ENCODE measurements around the gene DBP.

The DBP gene

GRCh38 chr19:48665786-48666185 lies 28.6 kb upstream of the DBP start:
- no peak overlapping the region for H3K4me3 ChIP-seq (replicated peaks in 1 of 2; ENCODE audit: low read depth in 2 of 2, low read length in 2 of 2)
- no peak for TF ChIP-seq CTCF (IDR thresholded peaks at IDR 0.05; ENCODE audit: low read depth, low read length)
- no peak for DNase-seq (ENCODE audit: low read depth in 2 of 2)

- no peak overlapping the region for H3K4me3 ChIP-seq (replicated peaks in 1 of 2; ENCODE audit: low read depth in 2 of 2, low read length in 2 of 2)
- no peak for DNase-seq (ENCODE audit: low read depth in 2 of 2)
- TF ChIP-seq CTCF (IDR thresholded peaks at IDR 0.05; ENCODE audit: low read depth, low read length), result no peak
These were observed 27.3 kb upstream of the DBP start for GRCh38 chr19:48664476-48664875.

GRCh38 chr19:48663667-48664066 lies 26.5 kb upstream of the DBP start:
- no peak for DNase-seq (ENCODE audit: low read depth in 2 of 2)
- no peak overlapping the region for H3K4me3 ChIP-seq (replicated peaks in 1 of 2; ENCODE audit: low read depth in 2 of 2, low read length in 2 of 2)
- TF ChIP-seq CTCF (IDR thresholded peaks at IDR 0.05; ENCODE audit: low read depth, low read length), result no peak

- DNase-seq (ENCODE audit: low read depth in 2 of 2), result no peak
- no peak for TF ChIP-seq CTCF (IDR thresholded peaks at IDR 0.05; ENCODE audit: low read depth, low read length)
- no peak overlapping the region for H3K4me3 ChIP-seq (replicated peaks in 1 of 2; ENCODE audit: low read depth in 2 of 2, low read length in 2 of 2)
These were observed 24.5 kb upstream of the DBP start for GRCh38 chr19:48661711-48662090.

- DNase-seq (ENCODE audit: low read depth in 2 of 2), result peak; percentile 92 to 94
- no peak overlapping the region for H3K4me3 ChIP-seq (replicated peaks in 1 of 2; ENCODE audit: low read depth in 2 of 2, low read length in 2 of 2)
- no peak for TF ChIP-seq CTCF (IDR thresholded peaks at IDR 0.05; ENCODE audit: low read depth, low read length)
These were observed 23.9 kb upstream of the DBP start for GRCh38 chr19:48660852-48661710.

GRCh38 chr19:48659768-48660167 lies 22.6 kb upstream of the DBP start:
- TF ChIP-seq CTCF (IDR thresholded peaks at IDR 0.05; ENCODE audit: low read depth, low read length), result no peak
- peak in 1 of 2 donors; percentile 46 for DNase-seq (ENCODE audit: low read depth in 2 of 2)

More at GRCh38 chr19:48659768-48660167, 22.6 kb upstream of the DBP start:
- H3K4me3 ChIP-seq (replicated peaks in 1 of 2; ENCODE audit: low read depth in 2 of 2, low read length in 2 of 2), result no peak overlapping the region

All from cardiac fibroblast (primary cell).